ENCODE data around the gene TARM1. TPM values are rescaled to one million over a fixed set of nuclear protein-coding genes. Genes with fewer than 3 reads are reported as not detected.

TARM1 gene
- total and polyA plus RNA-seq, 4 donors = 0.60 to 0.71 TPM; not detected in 2

GRCh38 chr19:54095136-54095858, 14.1 kb upstream of the TARM1 start:
- H3K9ac ChIP-seq (ENCODE audit: insufficient read depth in 1 of 2, low read length in 2 of 2) = no peak overlapping the region
- H3K4me1 ChIP-seq (ENCODE audit: control insufficient read depth in 5 of 5, insufficient read depth in 5 of 5, low read length in 5 of 5) = peaks cover 0 to 7% (median 0%) of the 10 kb centered on the region in 5 donors
- no peaks in the 10 kb centered on the region for H3K9me3 ChIP-seq (ENCODE audit: control insufficient read depth in 4 of 4, insufficient read depth in 3 of 4, low read length in 3 of 4)
- H3K27ac ChIP-seq (ENCODE audit: low read depth in 1 of 2, low read length in 1 of 2) = no peak overlapping the region
- H3K27me3 ChIP-seq (ENCODE audit: control insufficient read depth in 3 of 3, insufficient read depth in 3 of 3, low read length in 2 of 3) = peaks cover 3 to 32% (median 7%) of the 10 kb centered on the region in 3 donors
- no peak for ATAC-seq (ENCODE audit: insufficient read depth, low FRiP score)
- H3K36me3 ChIP-seq (ENCODE audit: control insufficient read depth in 4 of 4, insufficient read depth in 4 of 4, low read length in 4 of 4) = no peaks in the 10 kb centered on the region
- TF ChIP-seq CTCF (IDR thresholded peaks at IDR 0.05; ENCODE audit: control extremely low read depth, extremely low read depth) = no peak
- H3K4me3 ChIP-seq = no peak overlapping the region
- DNase-seq = no peak
- 73 to 78% methylated on average over 20 to 22 of the region's 22 CpGs for WGBS, 2 donors

- Histone ChIP-seq H3K27me3 (ENCODE audit: control insufficient read depth in 3 of 3, insufficient read depth in 3 of 3, low read length in 2 of 3) (peaks cover 3 to 32% (median 7%) of the 10 kb centered on the region in 3 donors), H3K9me3 (ENCODE audit: control insufficient read depth in 4 of 4, insufficient read depth in 3 of 4, low read length in 3 of 4) (no peaks in the 10 kb centered on the region), H3K4me3 (no peak overlapping the region), H3K4me1 (ENCODE audit: control insufficient read depth in 5 of 5, insufficient read depth in 5 of 5, low read length in 5 of 5) (peaks cover 0 to 7% (median 0%) of the 10 kb centered on the region in 5 donors), H3K27ac (ENCODE audit: low read depth in 1 of 2, low read length in 1 of 2) (no peak overlapping the region), H3K36me3 (ENCODE audit: control insufficient read depth in 4 of 4, insufficient read depth in 4 of 4, low read length in 4 of 4) (no peaks in the 10 kb centered on the region), H3K9ac (ENCODE audit: insufficient read depth in 1 of 2, low read length in 2 of 2) (no peak overlapping the region)
- ATAC-seq (ENCODE audit: insufficient read depth, low FRiP score) = no peak
- 57 to 71% methylated on average over 17 of the region's 17 CpGs for WGBS, 2 donors
- no peak for DNase-seq
- TF ChIP-seq CTCF (IDR thresholded peaks at IDR 0.05; ENCODE audit: control extremely low read depth, extremely low read depth) = no peak
Measured at GRCh38 chr19:54094426-54095000, 13.3 kb upstream of the TARM1 start.

GRCh38 chr19:54084410-54084809, 3.2 kb upstream of the TARM1 start:
- Histone ChIP-seq H3K36me3 (ENCODE audit: control insufficient read depth in 4 of 4, insufficient read depth in 4 of 4, low read length in 4 of 4) (no peaks in the 10 kb centered on the region), H3K4me3 (no peak overlapping the region), H3K27ac (ENCODE audit: low read depth in 1 of 2, low read length in 1 of 2) (no peak overlapping the region), H3K9ac (ENCODE audit: insufficient read depth in 1 of 2, low read length in 2 of 2) (no peak overlapping the region), H3K4me1 (ENCODE audit: control insufficient read depth in 5 of 5, insufficient read depth in 5 of 5, low read length in 5 of 5) (no peaks in the 10 kb centered on the region), H3K27me3 (ENCODE audit: control insufficient read depth in 3 of 3, insufficient read depth in 3 of 3, low read length in 2 of 3) (no peaks in the 10 kb centered on the region), H3K9me3 (ENCODE audit: control insufficient read depth in 4 of 4, insufficient read depth in 3 of 4, low read length in 3 of 4) (peaks cover 0 to 14% (median 4%) of the 10 kb centered on the region in 4 donors)
- no peak for ATAC-seq (ENCODE audit: insufficient read depth, low FRiP score)
- no peak for TF ChIP-seq CTCF (IDR thresholded peaks at IDR 0.05; ENCODE audit: control extremely low read depth, extremely low read depth)
- 80 to 89% methylated on average over 3 of the region's 3 CpGs for WGBS, 2 donors
- no peak for DNase-seq
